Measurements from ENCODE around the gene HK3. TPM values are rescaled to one million over a fixed set of nuclear protein-coding genes. Genes with fewer than 3 reads are reported as not detected.

HK3 gene
- total and polyA plus RNA-seq, 9 of the 15 experiments (the other 6 are each of a cell fraction or from before 2014, with no cell fraction given), result 0.16 TPM; not detected in 8

GRCh38 chr5:176870110-176870591, 29.0 kb downstream of the HK3 start (continued):
- TF ChIP-seq ILK (tag; IDR thresholded peaks at IDR 0.05; ENCODE audit: borderline replicate concordance, low read depth), result no peak
- TF ChIP-seq, protein P1, sequence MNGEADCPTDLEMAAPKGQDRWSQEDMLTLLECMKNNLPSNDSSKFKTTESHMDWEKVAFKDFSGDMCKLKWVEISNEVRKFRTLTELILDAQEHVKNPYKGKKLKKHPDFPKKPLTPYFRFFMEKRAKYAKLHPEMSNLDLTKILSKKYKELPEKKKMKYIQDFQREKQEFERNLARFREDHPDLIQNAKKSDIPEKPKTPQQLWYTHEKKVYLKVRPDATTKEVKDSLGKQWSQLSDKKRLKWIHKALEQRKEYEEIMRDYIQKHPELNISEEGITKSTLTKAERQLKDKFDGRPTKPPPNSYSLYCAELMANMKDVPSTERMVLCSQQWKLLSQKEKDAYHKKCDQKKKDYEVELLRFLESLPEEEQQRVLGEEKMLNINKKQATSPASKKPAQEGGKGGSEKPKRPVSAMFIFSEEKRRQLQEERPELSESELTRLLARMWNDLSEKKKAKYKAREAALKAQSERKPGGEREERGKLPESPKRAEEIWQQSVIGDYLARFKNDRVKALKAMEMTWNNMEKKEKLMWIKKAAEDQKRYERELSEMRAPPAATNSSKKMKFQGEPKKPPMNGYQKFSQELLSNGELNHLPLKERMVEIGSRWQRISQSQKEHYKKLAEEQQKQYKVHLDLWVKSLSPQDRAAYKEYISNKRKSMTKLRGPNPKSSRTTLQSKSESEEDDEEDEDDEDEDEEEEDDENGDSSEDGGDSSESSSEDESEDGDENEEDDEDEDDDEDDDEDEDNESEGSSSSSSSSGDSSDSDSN (IDR thresholded peaks at IDR 0.05; ENCODE audit: borderline replicate concordance in 1 of 2, low read depth in 2 of 2, low read length in 2 of 2), result no peak
- TF ChIP-seq E2F3 (CRISPR knock-in tag; IDR thresholded peaks at IDR 0.05), result no peak
- no peak for TF ChIP-seq ZNF165 (CRISPR knock-in tag; IDR thresholded peaks at IDR 0.05; ENCODE audit: borderline replicate concordance)
- no peak for TF ChIP-seq SREBF2 (CRISPR knock-in tag; IDR thresholded peaks at IDR 0.05)
- no peak for TF ChIP-seq MLX (CRISPR knock-in tag; conservative IDR thresholded peaks at IDR 0.05)
- no peak for TF ChIP-seq CCAR2 (IDR thresholded peaks at IDR 0.05; ENCODE audit: low read depth, low read length)
- no peak for TF ChIP-seq U2AF2 (optimal IDR thresholded peaks at IDR 0.05; ENCODE audit: low read depth, low read length)
- peak; percentile 48; the same call in 1 of the 2 replicates for TF ChIP-seq MAX (CRISPR knock-in tag; IDR thresholded peaks at IDR 0.05)
- no peak for TF ChIP-seq ZBTB40 (IDR thresholded peaks at IDR 0.05)
- TF ChIP-seq ZBTB40 (CRISPR knock-in tag; IDR thresholded peaks at IDR 0.05), result no peak
- no peak for TF ChIP-seq COPS2 (conservative IDR thresholded peaks at IDR 0.05)

Measured in K562 (cell line).